Right lung (tissue), 5 donors: Measurements from ENCODE around the gene UNK. TPM values are rescaled to one million over a fixed set of nuclear protein-coding genes. Genes with fewer than 3 reads are reported as not detected.
"Not testable (repeated sequence)": the region's sequence is repeated elsewhere in the genome, so short reads cannot be mapped to it uniquely, and the experiment has no call there.

ENCODE experiments used
- DNase-seq, 2 donors: peaks; one replicate each; pipeline ENCODE4 v3.0.0-alpha.2; 2013
- polyA plus RNA-seq, 5 donors: library from polyadenylated mRNA; unstranded; fragments of 120-200 nt; gene quantifications; one replicate each; pipeline versions ENCODE4 v1.2.1 to v1.2.3, GENCODE V29; 2013; ENCODE audit warnings: inconsistent platforms in 1 of 5, low replicate concordance in 1 of 5; ENCODE audit not compliant: insufficient read length in 5 of 5, insufficient read depth in 1 of 5

Gene UNK
- polyA plus RNA-seq, 5 donors, result 39.6 to 52.3 (median 46.7) TPM

- DNase-seq, result no peak
Observed at GRCh38 chr17:75769536-75769935, 15.1 kb upstream of the UNK start.

GRCh38 chr17:75771334-75772281 lies 13.0 kb upstream of the UNK start:
- DNase-seq, result no peak

GRCh38 chr17:75773121-75773807 lies 11.3 kb upstream of the UNK start:
- no peak for DNase-seq

- DNase-seq, result no peak
Observed at GRCh38 chr17:75773808-75774470, 10.7 kb upstream of the UNK start.

GRCh38 chr17:75774471-75774990 lies 10.1 kb upstream of the UNK start:
- DNase-seq, result peak in 1 of 2 donors; percentile 45

- DNase-seq, result peak; percentile 54 to 61
Observed at GRCh38 chr17:75774991-75775668, 9.5 kb upstream of the UNK start.

GRCh38 chr17:75776386-75777295 lies 8.0 kb upstream of the UNK start:
- peak in 1 of 2 donors; percentile 48 for DNase-seq

- DNase-seq, result no peak
Observed at GRCh38 chr17:75777296-75777922, 7.2 kb upstream of the UNK start.

GRCh38 chr17:75778066-75778860 lies 6.3 kb upstream of the UNK start:
- not testable (repeated sequence) for DNase-seq

GRCh38 chr17:75778861-75779249 lies 5.8 kb upstream of the UNK start:
- peak in 1 of 2 donors; percentile 32 for DNase-seq

GRCh38 chr17:75779250-75779986 lies 5.2 kb upstream of the UNK start:
- peak; percentile 99 to 100 for DNase-seq

GRCh38 chr17:75779987-75780889 lies 4.4 kb upstream of the UNK start:
- DNase-seq, result no peak

GRCh38 chr17:75783069-75783783 lies 1.4 kb upstream of the UNK start:
- peak; percentile 70 to 79 for DNase-seq

GRCh38 chr17:75783803-75784472 lies 668 bp upstream of the UNK start:
- peak in 1 of 2 donors; percentile 28 for DNase-seq

GRCh38 chr17:75785016-75785890 lies 647 bp downstream of the UNK start:
- DNase-seq, result peak; percentile 95 to 97
